C4-2B (cell line): Measurements from ENCODE around the gene SCN2A.

Experiments
- CTCF ChIP-seq: fragments of 450-650 bp; conservative IDR thresholded peaks from 2 replicates; pipeline ENCODE4 v1.5.1; 2017; ENCODE audit warnings: mild to moderate bottlenecking
- ZFX ChIP-seq: fragments of 450-650 bp; IDR thresholded peaks from 2 replicates; pipeline ENCODE4 v1.6.1; 2017

- no peak for TF ChIP-seq CTCF
- no peak for TF ChIP-seq ZFX
Observed at GRCh38 chr2:165435611-165436010, 196.4 kb downstream of the SCN2A start.
